Osteoblast (primary cell): ENCODE results near the gene CHMP4A. TPM values are rescaled to one million over a fixed set of nuclear protein-coding genes. Genes with fewer than 3 reads are reported as not detected.

Experiments used
- DNase-seq: peaks from one replicate; pipeline ENCODE4 v3.0.0; 2011; ENCODE audit warnings: low spot score, mixed read lengths; ENCODE audit not compliant: insufficient read length; ENCODE audit errors: missing footprints
- H2AFZ ChIP-seq: 2 replicates; pipeline ENCODE4 v1.6.0; 2011; ENCODE audit warnings: mild to moderate bottlenecking, low read length
- H3K27ac ChIP-seq: 2 replicates; pipeline ENCODE4 v1.5.1; 2011; ENCODE audit warnings: mild to moderate bottlenecking, low read depth, low read length, moderate library complexity
- H3K27me3 ChIP-seq: 2 replicates; pipeline ENCODE4 v1.6.0; 2012; ENCODE audit warnings: mild to moderate bottlenecking, control low read depth, inconsistent platforms, low read length, moderate library complexity; ENCODE audit not compliant: insufficient read depth
- H3K36me3 ChIP-seq: 2 replicates; pipeline ENCODE4 v1.5.1; 2011; ENCODE audit warnings: mild to moderate bottlenecking, low read length, control low read depth, moderate library complexity; ENCODE audit not compliant: insufficient read depth
- H3K4me1 ChIP-seq: 2 replicates; pipeline ENCODE4 v1.5.1; 2011; ENCODE audit warnings: mild to moderate bottlenecking, low read length, control low read depth, moderate library complexity; ENCODE audit not compliant: insufficient read depth
- H3K4me2 ChIP-seq: 2 replicates; pipeline ENCODE4 v1.6.0; 2011; ENCODE audit warnings: mild to moderate bottlenecking, low read length; ENCODE audit not compliant: insufficient read depth
- H3K4me3 ChIP-seq: fragments of 200-600 bp; sonication (generic); 3 replicates; pipeline ENCODE4 v1.5.1; 2012; ENCODE audit warnings: mild to moderate bottlenecking, low read length, inconsistent platforms; ENCODE audit not compliant: insufficient read depth
- H3K79me2 ChIP-seq: 2 replicates; pipeline ENCODE4 v1.6.0; 2012; ENCODE audit warnings: mild to moderate bottlenecking, low read length, control low read depth, inconsistent platforms; ENCODE audit not compliant: insufficient read depth
- H3K9me3 ChIP-seq: 2 replicates; pipeline ENCODE4 v1.5.1; 2011; ENCODE audit warnings: low read depth, low read length, control low read depth
- H4K20me1 ChIP-seq: 2 replicates; pipeline ENCODE4 v1.6.0; 2012; ENCODE audit warnings: mild to moderate bottlenecking, low read length, control low read depth; ENCODE audit not compliant: insufficient read depth
- total RNA-seq: library from RNA; depleted of rRNA; stranded (reverse); fragments of >200 nt; gene quantifications from 2 replicates; pipeline ENCODE4 v1.2.3, GENCODE V29; 2012
- TF ChIP-seq, protein P1 (sequence below): IDR thresholded peaks from 2 replicates; pipeline ENCODE4 v1.5.1; 2011; ENCODE audit warnings: mild to moderate bottlenecking, low read depth, low read length, moderate library complexity; ENCODE audit errors: extremely low read depth

The CHMP4A gene
- total RNA-seq, 1 donor, result 19.2 TPM

DNA sequence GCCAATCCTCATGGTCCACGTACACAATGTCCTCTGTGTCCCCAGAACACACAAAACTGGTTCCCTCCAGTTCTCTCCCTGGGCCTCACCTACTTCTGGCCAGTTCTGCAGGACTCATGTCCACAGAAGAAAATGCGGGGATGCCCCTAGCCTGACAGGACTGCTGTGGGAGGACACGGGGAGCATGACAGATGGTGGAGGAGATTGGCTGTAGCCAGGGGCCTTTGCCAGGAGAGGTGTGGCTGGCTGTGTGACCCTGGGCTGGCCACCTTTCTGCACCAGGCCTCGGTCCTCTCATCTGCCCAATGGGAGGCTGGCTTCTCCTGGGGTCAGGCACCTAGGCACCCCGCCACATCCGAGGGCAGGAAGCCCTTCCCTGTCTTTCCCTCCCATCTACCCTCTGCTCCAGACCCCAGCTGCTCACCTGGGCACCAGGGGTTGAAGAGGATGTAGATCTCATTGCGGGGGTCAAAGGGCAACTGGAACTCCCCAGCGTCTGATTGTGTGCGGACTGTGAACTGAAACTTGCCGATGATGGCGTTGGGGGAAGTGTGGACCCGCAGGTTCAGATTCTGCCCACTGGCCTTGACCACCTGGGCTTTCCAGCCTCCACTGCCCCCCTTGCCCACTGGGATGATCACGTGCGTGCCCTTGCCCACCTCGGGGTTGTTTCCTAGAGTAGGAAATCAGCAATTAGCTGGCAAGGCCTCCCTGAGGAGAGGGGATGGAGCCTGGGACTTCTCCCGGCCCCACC is 46.9 kb upstream of the CHMP4A start:
- peaks cover 3% of the 10 kb centered on the region for H3K36me3 ChIP-seq
- H2AFZ ChIP-seq, result no peak overlapping the region
- H3K27ac ChIP-seq, result no peak overlapping the region
- H3K4me3 ChIP-seq, result no peak overlapping the region
- H3K27me3 ChIP-seq, result no peaks in the 10 kb centered on the region
- H4K20me1 ChIP-seq, result no peaks in the 10 kb centered on the region
- H3K4me1 ChIP-seq, result no peaks in the 10 kb centered on the region
- TF ChIP-seq, protein P1, sequence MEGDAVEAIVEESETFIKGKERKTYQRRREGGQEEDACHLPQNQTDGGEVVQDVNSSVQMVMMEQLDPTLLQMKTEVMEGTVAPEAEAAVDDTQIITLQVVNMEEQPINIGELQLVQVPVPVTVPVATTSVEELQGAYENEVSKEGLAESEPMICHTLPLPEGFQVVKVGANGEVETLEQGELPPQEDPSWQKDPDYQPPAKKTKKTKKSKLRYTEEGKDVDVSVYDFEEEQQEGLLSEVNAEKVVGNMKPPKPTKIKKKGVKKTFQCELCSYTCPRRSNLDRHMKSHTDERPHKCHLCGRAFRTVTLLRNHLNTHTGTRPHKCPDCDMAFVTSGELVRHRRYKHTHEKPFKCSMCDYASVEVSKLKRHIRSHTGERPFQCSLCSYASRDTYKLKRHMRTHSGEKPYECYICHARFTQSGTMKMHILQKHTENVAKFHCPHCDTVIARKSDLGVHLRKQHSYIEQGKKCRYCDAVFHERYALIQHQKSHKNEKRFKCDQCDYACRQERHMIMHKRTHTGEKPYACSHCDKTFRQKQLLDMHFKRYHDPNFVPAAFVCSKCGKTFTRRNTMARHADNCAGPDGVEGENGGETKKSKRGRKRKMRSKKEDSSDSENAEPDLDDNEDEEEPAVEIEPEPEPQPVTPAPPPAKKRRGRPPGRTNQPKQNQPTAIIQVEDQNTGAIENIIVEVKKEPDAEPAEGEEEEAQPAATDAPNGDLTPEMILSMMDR, result no peak
- H3K79me2 ChIP-seq, result no peaks in the 10 kb centered on the region
- H3K9me3 ChIP-seq, result no peaks in the 10 kb centered on the region
- peak; percentile 75 for DNase-seq
- H3K4me2 ChIP-seq, result no peak overlapping the region

DNA sequence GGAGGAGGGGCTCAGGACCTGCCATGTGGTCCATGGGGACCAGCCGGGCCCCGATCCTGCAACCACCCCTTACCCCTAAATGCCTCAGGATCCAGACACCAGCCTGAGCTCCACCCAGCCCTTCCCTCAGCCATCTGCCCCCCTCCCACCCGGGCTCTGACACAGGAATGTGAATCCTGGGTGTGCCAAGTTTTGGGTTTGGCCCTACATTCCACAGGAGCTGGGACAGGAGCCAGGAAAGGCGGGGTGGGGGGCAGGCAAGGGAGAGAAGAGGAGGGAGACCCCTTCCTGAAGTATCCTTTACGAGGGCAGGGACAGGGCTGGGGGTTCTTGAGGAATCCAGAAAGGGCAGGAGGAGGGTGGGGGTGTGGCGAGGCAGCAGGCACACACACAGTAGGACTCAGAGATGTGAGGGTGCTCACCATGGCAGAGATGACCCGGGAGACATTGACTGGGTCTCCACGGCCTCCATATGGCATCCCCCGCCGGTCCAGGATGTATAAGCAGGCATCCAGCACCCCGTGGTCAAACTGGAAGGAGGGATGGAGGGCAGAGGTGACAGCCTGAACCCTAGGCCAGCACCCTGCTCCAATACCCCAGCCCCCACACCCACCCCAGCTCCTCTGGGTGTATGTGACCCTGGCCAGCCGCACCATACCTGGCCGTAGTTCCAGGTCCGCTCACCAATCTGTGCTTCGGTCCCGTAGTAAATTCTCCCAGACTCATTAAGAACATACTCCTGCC is 46.2 kb upstream of the CHMP4A start:
- Histone ChIP-seq H3K36me3 (no peaks in the 10 kb centered on the region), H3K4me1 (no peaks in the 10 kb centered on the region), H2AFZ (no peak overlapping the region), H3K27me3 (no peaks in the 10 kb centered on the region), H3K4me2 (no peak overlapping the region), H3K79me2 (no peaks in the 10 kb centered on the region), H3K27ac (no peak overlapping the region), H3K4me3 (no peak overlapping the region), H3K9me3 (no peaks in the 10 kb centered on the region), H4K20me1 (no peaks in the 10 kb centered on the region)
- TF ChIP-seq, protein P1, result no peak
- DNase-seq, result peak; percentile 82

DNA sequence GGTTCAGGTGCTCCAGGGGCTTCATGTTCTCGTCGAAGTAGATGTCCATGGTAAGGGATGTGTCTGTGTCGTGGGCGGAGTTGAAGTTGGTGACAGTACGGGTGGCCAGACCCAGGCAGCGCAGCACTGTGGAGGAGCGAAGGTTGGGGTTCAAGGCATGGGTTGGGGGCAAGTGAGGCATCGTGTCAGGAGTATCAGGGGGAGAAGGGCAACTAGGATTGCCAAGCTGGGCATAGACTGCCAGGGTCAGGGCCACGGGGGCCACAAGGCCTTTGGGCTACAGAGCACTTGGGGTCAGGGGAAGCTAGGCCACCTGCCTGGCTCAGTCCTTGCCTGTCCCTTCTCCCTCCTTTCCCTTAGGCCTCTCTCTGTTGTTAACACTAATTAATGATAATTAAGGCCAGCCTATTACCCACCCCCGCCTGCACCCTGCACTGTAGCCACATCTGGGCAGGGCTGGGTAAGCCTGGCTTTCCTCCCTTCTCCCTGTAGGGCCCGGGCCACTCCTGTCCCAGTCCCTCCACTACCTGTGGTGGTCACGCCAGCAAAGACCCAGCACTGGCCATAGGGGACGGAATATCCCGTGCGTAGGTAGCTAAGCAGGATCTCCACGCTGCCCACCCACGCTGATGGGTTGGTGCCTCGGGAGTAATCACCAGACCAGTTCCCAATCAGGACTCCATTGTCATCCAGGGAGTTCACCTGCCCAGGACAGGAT is 45.4 kb upstream of the CHMP4A start:
- Histone ChIP-seq H3K4me1 (no peaks in the 10 kb centered on the region), H3K4me2 (no peak overlapping the region), H3K9me3 (no peaks in the 10 kb centered on the region), H3K36me3 (no peaks in the 10 kb centered on the region), H3K27ac (no peak overlapping the region), H3K4me3 (no peak overlapping the region), H2AFZ (no peak overlapping the region), H4K20me1 (no peaks in the 10 kb centered on the region), H3K27me3 (no peaks in the 10 kb centered on the region), H3K79me2 (no peaks in the 10 kb centered on the region)
- peak; percentile 58 for DNase-seq
- TF ChIP-seq, protein P1, result no peak

DNA sequence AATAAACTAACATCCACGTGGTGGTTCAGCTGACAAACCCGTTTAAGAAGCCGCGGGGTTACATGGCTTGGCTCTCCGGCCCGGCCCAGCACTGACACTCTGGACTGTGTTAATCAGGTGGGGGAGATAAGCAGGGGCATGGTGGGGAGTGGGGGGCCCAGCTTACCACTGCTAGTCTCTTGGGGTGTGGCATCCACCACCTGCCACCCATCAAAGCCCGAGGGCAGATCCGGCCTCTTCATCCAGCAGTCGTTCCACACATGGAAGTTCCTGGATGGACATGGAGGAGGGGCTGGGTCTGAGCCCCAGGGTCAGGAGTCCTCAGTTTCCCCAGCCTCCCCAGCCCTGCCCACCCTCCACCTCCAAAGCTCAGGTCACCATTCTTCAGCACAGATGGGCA is 44.8 kb upstream of the CHMP4A start:
- no peak overlapping the region for H3K4me3 ChIP-seq
- H3K27me3 ChIP-seq, result no peaks in the 10 kb centered on the region
- H3K4me2 ChIP-seq, result no peak overlapping the region
- no peaks in the 10 kb centered on the region for H3K4me1 ChIP-seq
- TF ChIP-seq, protein P1, result no peak
- H3K36me3 ChIP-seq, result no peaks in the 10 kb centered on the region
- no peaks in the 10 kb centered on the region for H4K20me1 ChIP-seq
- H3K79me2 ChIP-seq, result no peaks in the 10 kb centered on the region
- H3K9me3 ChIP-seq, result no peaks in the 10 kb centered on the region
- H2AFZ ChIP-seq, result no peak overlapping the region
- no peak for DNase-seq
- no peak overlapping the region for H3K27ac ChIP-seq
